GM21423 (cell line): ENCODE measurements around the gene RFX7.
"Not testable (repeated sequence)": the region's sequence is repeated elsewhere in the genome, so short reads cannot be mapped to it uniquely, and the experiment has no call there.

ENCODE experiments used
- ATAC-seq: cut with Tn5 transposase; IDR thresholded peaks from one replicate; pipeline ENCODE4 v1.9.1; 2021; ENCODE audit warnings: mild to moderate bottlenecking, moderate library complexity; ENCODE audit not compliant: unreplicated experiment

The RFX7 gene

DNA sequence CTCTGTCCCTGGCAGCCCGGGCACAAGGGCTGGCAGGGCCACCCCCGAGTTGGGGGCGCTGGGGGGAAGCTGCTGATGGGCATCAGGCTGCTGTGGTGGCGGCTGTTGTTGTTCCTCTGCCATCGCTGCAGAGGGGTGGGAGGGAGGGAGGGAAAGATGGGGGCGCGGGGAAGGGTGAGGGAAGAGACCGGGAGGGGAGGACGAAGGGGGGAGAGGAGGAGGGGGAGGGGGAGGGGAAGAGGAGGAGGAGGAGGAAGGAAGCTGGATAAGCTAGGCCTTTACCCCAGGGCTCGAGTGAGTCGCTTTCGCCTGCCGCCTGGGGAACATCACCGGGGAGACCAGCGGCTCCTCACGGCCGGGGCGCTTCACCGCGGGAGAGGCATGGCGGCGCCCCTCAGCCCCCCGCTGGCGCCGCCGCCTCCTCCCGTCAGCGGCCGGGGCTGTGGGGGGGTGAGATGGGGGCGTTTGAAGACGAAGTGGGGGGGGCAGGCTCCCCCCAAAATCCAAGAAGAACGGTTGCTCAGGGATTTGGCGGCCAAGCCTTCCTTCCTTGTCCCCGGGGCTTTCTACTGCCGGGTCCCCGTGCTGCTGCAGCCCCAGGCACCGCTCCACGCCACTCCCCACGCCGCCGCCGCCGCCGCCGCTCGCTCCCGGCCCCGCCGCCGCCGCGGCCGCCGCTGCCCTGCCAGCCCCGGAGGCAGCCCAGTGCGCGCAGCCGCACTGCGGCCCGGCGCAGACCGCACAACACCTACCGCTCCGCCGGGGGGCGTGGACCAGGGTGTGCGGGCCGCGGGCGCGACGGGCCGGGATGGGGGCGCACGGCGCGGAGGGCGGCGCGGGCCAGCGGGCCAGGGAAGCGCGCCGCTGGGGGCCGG lies at the start of gene RFX7:
RFX7 (minus strand) TSS at position 717 of the 875 bp plus-strand sequence; CDS start at position 123, 594 bp downstream.
- ATAC-seq, result peak; percentile 50

DNA sequence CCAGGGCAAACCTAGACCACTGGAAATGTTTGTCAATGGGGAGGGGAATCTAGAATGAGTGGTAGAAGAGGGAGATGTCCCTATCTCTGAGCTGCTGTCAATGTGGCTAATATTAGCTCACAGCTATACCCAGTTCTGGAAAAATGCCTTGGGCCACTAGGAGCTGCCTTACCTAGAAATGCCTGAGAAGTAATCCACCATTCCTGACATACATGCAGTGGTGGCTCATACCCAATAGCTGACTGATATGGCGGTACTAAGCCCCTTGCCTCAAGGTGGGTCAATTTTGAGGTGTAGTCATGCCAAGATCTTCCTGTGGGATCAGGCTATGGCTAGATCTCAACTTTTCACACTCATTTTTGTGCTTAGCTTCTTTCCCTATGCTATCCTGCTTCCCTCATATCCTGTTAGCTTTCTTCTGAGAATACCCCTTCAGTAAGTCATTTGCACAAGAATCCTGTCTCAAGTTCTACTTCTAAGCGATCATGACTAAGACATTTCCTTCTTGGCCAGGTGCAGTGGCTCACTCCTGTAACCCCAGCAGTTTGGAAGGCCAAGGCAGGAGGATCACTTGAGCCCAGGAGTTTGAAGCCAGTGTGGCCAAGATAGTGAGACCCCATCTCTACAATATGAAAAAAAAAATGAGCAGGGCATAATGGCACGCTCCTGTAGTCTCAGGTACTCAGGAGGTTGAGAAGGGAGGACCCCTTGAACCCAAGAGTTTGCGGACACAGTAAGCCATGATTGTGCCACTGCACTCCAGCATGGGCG lies 49.1 kb upstream of the RFX7 start:
- ATAC-seq, result no peak

DNA sequence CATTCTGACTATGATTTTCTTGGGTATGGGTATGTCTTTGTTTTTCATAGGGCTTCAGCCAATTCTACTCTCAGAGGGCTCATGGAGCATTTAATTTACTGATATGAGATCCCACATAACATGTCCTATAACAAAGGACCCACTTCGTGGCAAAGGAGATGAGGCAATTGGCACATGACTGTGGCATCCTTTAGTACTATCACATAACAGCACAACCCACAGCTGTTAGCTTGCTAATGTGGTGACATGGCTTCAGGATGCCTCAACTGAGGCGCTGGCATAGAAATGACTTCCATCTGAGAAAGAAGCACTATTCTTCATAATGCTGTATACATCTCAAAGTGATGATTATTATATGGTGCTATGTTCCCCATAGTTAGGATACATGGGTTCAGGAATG lies 48.1 kb upstream of the RFX7 start:
- no peak for ATAC-seq

DNA sequence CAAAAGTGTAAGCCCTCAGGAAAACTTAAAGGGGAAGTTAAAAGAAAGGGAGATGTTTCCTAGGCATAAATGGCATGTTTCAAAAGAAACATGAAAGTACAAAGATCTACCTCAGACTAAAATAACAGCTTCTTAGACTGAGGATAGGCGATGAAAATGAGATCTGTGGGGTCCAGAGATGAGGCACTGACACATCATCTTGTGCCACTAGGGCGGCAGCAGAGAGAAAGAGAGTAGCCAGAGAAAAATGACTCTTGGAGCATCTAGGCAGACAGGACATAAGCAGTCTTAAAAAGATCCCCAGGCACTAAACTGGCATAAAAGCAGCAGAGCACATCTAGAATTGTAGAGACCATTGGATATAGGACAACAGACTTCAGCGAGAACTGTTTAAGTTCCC lies 42.5 kb upstream of the RFX7 start:
- no peak for ATAC-seq

DNA sequence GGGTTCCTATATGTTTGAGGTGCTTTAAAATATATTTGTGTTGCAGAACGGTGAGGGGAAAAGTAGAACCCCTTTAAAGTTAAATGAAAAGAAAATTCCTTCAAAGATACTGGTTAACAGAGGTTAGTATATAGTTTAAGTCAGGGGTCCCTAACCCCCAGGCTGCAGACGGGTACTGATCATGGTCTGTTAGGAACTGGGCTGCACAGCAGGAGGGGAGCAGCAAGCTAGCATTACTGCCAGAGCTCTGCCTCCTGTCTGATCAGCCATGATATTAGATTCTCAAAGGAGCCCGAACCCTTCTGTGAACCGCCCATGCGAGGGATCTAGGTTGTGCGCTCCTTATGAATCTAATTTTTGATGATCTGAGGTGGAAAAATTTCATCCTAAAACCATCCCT lies 37.5 kb upstream of the RFX7 start:
- ATAC-seq, result no peak

DNA sequence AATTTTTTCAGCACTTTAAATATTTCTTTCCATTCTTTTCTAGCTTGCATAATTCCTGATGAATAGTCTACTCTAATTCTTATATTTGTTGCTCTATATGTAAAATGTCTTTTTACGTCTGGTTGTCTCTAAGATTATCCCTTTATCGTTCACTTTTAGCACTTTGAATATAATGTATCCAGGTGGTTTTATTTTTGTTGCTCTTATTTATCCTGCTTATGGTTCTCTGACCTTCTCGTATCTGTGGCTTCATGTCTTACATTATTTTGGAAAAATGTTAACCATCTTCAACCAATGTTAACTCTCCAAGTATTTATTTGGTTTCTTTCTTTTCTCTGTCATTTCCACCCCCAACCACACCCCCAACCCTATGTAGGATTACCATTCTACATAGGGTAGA lies 30.0 kb upstream of the RFX7 start:
- ATAC-seq, result no peak

DNA sequence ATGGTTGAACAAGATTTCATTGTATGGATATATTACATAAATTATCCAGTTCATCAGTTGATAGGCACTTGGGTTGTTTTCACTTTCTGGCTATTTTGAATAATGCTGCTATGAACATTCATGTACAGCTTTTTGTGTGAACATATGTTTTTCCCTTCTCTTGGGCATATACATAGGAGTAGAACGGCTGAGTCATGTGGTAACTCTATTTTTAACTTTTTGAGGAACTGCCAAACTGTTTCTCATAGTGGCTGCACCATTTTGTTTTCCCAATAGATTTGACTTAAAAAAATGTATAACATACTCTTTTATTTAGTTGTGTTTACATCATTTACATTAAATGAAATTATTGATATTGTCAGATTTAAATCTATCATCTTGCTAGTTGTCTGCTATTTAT lies 28.8 kb upstream of the RFX7 start:
- no peak for ATAC-seq

DNA sequence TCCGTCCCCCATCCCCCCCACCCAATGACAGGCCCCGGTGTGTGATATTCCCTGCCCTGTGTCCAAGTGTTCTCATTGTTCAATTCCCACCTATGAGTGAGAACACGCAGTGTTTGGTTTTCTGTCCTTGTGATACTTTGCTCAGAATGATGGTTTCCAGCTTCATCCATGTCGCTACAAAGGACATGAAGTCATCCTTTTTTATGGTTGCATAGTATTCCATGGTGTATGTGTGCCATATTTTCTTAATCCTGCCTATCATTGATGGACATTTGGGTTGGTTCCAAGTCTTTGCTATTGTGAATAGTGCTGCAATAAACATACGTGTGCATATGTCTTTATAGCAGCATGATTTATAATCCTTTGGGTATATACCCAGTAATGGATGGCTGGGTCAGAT lies 22.8 kb upstream of the RFX7 start:
- ATAC-seq, result not testable (repeated sequence)

DNA sequence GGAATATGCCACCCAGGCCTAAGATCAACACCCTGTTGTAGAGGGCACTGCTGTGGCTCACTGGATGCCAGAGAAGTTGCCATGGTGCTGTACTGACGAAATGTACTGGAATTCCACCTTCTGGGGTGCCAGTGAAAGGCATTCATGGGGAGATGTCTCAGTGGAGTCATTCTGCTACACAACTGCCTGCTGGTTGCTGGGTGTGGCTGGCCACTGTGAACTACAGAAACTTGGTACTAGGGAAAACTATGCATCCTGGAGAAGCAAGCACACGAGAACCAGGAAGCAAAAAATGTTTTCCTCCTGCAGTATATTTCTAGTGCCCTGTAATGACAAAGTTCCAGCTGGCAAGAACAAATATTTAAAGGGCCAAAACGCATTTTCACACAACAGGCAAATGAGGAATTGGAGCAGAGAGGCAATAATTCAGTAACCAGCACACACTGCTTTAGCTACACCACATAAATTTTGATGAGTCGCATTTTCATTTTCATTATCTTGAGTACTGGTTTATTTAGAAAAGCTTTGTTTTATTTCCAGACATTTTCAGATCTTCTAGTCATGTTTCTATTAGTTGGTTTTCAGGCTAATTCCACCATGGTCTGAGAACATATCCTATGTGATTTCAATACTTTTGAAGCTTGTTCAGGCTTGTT lies 18.3 kb upstream of the RFX7 start:
- no peak for ATAC-seq

DNA sequence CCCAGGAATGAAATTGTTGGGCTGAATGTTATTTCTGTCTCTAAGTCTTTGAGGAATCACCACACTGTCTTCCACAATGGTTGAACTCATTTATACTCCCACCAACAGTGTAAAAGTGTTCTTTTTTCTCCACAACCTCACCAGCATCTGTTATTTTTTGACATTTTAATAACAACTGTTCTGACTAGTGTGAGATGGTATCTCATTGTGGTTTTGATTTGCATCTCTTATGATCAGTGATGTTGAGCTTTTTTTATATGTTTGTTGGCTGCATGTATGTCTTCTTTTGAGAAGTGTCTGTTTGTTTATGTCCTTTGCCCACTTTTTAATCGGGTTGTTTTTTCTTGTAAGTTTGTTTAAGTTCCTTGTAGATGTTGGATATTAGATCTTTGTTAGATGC lies 13.6 kb upstream of the RFX7 start:
- ATAC-seq, result not testable (repeated sequence)

DNA sequence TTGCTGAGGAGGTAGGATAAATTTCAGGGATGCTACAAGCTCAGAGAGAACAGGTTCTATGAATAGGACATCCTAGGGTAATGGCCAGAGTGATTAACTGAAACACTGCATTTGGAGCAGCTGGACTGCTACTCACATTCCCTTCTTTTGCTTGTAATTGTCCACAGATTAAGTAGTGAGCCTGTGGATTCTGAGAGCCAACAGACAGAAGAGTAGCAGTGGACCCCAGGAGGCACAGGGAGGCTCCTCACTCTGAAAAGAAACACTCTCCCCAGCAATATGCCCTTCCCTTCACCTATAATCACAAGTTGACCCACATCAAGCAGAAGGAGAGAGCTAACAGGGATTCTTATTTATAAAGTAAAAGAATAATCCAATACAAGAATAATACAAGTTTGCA lies 10.6 kb upstream of the RFX7 start:
- no peak for ATAC-seq

DNA sequence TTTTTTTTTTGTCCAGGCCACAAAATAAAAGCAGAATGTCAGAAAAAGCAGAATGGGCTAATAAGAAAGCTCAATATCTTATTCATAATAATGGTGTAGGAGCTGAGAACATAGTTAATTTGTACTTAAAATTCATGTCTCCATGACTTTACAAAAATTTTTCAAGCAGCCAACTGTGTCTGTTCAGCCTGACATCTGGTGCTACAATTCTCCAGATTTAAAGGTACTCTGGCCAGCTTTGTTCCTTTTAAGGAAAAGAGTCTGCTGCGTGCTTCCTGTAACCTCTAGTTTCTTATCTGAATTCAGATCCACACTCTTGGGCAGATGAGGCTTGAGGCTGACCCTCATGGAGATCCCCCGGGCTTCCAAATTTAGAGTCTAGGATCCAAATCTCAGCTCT lies 8.7 kb upstream of the RFX7 start:
- ATAC-seq, result no peak

DNA sequence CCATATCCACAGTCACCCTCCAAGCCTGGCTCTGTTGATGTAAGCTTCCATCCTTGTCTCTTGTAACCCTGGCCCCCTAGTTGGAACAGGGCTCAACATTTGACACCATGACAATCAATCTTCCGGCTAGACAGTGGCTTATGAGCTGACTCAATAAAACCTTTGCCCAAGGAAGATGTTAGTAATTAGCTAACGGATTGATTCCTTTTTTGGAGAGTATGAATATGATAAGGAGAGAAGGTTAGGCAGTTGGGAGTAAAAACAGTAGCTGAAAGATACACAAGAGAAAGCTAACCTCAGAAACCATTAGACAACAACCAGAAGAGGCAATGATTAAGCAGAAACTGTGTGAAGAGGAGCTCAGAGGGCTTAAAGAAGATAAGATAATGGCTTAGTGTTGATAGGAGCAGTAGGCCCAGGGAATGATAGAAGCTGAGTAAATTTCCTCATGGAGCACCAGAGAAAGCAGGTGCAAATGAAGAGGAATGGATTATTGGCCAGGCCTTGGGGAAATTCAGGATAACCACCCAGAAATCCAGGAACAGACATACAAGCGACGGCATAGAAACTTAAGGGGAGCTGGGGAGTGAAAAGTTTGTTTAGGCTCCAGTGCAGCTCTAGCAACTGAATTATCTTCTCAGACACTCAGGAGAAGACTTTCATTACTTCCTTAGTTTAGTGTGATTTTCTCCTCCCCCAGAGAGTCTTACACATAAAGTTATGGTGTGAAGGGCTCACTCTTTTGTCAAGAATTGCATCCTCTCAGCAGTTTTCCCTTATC lies 7.8 kb upstream of the RFX7 start:
- ATAC-seq, result no peak

DNA sequence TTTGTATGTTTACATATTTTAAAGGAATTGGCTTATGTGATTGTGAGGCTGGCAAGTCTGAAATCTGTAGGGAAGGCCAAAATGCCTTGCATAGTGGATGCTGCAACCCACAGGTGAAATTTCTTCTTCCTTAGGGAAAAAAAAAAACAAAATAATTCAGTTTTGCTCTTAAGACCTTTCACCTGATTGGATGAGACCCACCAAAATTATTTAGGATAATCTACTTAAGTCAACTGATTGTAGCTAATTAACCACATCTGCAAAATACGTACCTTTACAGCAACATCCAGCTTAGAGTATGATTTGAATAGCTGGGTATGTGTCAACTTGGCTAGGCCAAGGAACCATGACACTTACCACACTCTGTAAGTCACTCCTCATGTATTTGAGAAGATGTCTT lies 6.9 kb upstream of the RFX7 start:
- ATAC-seq, result no peak

DNA sequence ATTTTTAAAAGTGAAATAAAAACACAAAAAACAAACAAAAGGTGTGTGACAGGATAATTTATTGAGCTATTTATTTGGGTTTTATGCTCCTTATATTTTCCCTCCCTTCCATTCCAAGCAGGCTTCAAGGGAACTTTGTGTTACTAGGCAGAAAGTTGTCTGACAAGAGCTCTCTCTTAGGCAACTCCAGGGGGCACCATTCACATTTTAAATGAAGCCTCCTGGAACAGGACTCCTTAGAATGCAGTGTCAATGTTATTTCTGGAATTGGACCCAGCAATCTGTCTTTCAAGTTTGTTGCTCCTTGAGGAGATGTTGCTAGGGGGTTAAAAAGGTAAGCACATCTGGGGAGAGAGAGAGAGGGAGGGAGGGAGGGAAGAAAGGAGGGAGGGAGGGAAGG lies 5.4 kb upstream of the RFX7 start:
- no peak for ATAC-seq

DNA sequence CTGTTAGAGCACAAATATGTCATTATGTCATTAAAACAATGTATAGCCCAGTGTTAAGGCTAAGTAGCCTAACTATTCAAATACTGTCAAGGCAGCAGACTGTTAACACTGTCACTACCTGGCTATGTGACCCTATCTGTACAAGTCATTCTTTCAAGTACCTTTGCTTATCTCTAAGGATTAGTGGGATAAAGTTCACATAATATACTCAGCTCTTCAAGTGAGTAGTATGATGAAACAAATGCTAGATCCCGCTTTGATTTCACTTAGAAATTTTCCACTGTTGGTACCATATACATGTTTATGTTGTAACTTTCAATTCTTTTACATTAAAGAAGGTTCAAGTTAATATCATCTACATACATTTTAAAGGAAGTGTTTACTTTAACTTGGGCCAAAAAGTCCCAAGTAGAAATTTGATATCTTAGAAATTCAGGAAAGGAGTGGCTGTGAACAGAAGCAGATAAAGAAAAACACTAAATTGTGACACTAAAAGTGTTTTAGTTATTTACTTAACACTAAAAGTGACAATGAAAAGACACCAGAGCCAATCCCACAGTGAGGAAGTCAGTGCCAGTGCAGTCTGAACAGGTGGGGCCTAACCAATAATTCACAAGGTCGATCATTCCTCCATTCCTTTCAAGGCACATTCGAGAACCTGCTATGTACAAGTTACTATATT lies 4.8 kb upstream of the RFX7 start:
- ATAC-seq, result no peak

DNA sequence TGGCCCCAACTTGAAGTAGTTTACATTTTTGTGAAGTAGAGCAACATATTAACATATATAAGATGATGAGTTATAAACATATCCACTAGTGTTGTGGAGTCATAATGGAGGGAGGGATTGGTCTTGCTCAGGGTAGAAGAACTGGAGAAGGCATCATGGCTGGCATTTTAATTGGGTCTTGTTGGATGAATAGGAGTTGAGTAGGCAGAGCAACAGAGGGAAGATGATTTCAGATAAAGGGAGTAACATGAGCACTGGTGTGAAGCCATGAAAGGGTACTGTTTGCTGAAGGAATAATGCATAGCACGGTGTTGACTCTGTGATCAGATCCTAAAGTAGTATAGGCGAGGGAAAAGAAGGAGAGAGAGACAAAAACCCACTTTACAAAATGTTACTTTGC lies 3.6 kb upstream of the RFX7 start:
- no peak for ATAC-seq

DNA sequence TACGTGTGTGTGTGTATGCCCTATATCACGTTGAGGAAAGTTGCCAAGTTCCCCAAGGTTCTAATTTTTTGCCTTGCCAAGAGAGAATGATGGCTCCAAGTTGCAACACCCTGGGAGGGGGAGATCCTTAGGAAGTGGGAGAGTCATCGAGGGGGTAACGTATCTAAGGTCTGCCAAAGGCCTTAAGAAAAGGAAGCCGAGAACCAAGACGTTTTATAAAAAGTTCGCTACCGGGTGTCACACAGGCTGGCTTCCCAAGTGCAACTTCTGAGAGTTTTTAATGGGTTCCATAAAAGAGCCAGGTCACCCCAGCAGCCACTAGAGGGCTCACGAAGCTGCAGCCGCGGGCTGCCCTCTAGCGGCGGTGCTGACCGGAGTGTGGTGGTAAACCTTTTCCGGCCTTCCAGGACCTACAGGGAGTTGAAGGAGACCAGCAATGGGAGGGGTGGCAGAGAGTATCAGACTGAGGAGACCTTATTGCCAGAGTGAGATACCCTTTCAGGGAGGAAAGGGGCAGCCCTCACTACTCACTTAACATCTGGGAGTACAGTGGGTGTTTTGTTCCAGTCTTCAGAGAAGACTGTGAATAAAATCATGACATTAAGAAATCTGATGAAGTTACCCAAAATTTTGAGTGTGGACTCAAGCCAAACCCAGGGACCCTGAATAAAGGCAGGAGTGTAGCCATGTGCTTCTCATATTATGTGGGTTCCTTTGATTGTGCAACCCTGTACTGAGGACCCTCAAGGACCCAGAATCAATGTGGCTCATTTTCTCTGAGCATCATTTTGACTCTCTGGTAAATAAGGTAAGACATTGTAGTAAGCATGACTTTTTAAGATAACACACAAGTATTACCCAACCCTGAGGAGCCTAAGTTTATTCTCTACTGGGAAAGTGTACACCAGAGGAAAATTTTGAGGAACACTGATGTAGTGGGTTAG lies 2.5 kb upstream of the RFX7 start:
- peak; percentile 59 for ATAC-seq
